ENCODE measurements around the gene JPT1.
"Not testable (repeated sequence)": the region's sequence is repeated elsewhere in the genome, so short reads cannot be mapped to it uniquely, and the experiment has no call there.

The JPT1 gene

DNA sequence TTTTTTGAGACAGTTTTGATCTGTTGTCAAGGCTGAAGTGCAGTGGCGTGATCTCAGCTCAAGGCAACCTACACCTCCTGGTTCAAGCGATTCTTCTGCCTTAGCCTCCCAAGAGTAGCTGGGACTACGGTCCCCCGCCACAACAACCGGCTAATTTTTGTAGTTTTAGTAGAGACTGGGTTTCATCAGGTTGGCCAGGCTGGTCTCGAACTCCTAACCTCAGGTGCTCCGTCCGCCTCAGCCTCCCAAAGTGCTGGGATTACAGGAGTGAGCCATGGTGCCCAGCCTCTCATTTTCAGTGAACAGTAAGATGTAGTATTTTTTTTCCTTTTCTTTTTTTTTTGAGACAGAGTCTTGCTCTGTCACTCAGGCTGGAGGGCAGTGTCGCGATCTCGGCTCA is 20.7 kb upstream of the JPT1 start:
- TF ChIP-seq EZH2 (optimal IDR thresholded peaks at IDR 0.05; ENCODE audit: low read depth, low read length) (no peak), EZH2phosphoT487 (IDR thresholded peaks at IDR 0.05; ENCODE audit: low read length) (no peak)
- TF ChIP-seq, protein P1, sequence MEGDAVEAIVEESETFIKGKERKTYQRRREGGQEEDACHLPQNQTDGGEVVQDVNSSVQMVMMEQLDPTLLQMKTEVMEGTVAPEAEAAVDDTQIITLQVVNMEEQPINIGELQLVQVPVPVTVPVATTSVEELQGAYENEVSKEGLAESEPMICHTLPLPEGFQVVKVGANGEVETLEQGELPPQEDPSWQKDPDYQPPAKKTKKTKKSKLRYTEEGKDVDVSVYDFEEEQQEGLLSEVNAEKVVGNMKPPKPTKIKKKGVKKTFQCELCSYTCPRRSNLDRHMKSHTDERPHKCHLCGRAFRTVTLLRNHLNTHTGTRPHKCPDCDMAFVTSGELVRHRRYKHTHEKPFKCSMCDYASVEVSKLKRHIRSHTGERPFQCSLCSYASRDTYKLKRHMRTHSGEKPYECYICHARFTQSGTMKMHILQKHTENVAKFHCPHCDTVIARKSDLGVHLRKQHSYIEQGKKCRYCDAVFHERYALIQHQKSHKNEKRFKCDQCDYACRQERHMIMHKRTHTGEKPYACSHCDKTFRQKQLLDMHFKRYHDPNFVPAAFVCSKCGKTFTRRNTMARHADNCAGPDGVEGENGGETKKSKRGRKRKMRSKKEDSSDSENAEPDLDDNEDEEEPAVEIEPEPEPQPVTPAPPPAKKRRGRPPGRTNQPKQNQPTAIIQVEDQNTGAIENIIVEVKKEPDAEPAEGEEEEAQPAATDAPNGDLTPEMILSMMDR (IDR thresholded peaks at IDR 0.05; ENCODE audit: low read length) = no peak

DNA sequence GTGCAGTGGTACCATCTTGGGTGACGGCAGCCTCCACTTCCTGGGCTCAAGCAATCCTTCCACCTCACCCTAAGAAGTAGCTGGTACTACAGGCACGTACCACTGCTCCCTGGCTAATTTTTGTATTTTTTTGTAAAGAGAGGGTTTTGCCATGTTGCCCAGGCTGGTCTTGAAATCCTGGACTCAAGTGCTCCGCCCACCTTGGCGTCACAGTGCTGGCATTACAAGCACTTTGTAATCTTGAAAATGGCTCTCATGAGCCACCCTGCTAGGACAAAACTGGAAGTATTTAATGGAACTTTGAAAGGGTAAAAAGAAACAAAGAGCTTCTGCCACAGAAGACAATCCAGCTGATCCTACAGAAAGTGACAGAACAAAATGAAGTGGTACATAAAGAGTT is 19.2 kb upstream of the JPT1 start:
- no peak overlapping the region for H3K9ac ChIP-seq (ENCODE audit: low read length)
- DNase-seq = no peak
- no peak overlapping the region for H3K27ac ChIP-seq (ENCODE audit: low read length)
- no peaks in the 10 kb centered on the region for H3K27me3 ChIP-seq (replicated peaks; ENCODE audit: insufficient read depth, low read length)
- peaks cover 3% of the 10 kb centered on the region; the same call in 1 of the 2 replicates for H4K20me1 ChIP-seq (ENCODE audit: insufficient read depth, low read length)
- H2AFZ ChIP-seq (ENCODE audit: low read length) = no peak overlapping the region
- H3K4me1 ChIP-seq (ENCODE audit: low read length) = no peaks in the 10 kb centered on the region
- H3K79me2 ChIP-seq (ENCODE audit: low read length) = peaks cover 90% of the 10 kb centered on the region
- H3K36me3 ChIP-seq (replicated peaks; ENCODE audit: insufficient read depth, low read length) = peaks cover 8% of the 10 kb centered on the region
- no peaks in the 10 kb centered on the region for H3K9me2 ChIP-seq (replicated peaks; ENCODE audit: insufficient read depth, low read length)
- no peak overlapping the region for H3K4me3 ChIP-seq (ENCODE audit: low read length)
- peaks cover 16% of the 10 kb centered on the region for H3F3A ChIP-seq (ENCODE audit: insufficient read depth, low read length)
- H3K4me2 ChIP-seq (ENCODE audit: low read depth, low read length) = no peak overlapping the region
- H3K9me3 ChIP-seq (replicated peaks; ENCODE audit: insufficient read depth, low read length) = no peaks in the 10 kb centered on the region
- TF ChIP-seq EZH2phosphoT487 (IDR thresholded peaks at IDR 0.05; ENCODE audit: low read length) (no peak), EZH2 (optimal IDR thresholded peaks at IDR 0.05; ENCODE audit: low read depth, low read length) (no peak)
- TF ChIP-seq, protein P1 (IDR thresholded peaks at IDR 0.05; ENCODE audit: low read length) = no peak

More for the DNA sequence above, 20.7 kb upstream of the JPT1 start:
- no peaks in the 10 kb centered on the region for H3K27me3 ChIP-seq (replicated peaks; ENCODE audit: insufficient read depth, low read length)
- peaks cover 97% of the 10 kb centered on the region for H3K79me2 ChIP-seq (ENCODE audit: low read length)
- H3K4me2 ChIP-seq (ENCODE audit: low read depth, low read length) = no peak overlapping the region
- no peak for DNase-seq
- H3K36me3 ChIP-seq (replicated peaks; ENCODE audit: insufficient read depth, low read length) = peaks cover 18% of the 10 kb centered on the region
- H2AFZ ChIP-seq (ENCODE audit: low read length) = no peak overlapping the region
- peaks cover 3% of the 10 kb centered on the region; the same call in 1 of the 2 replicates for H4K20me1 ChIP-seq (ENCODE audit: insufficient read depth, low read length)
- H3K4me3 ChIP-seq (ENCODE audit: low read length) = no peak overlapping the region
- H3F3A ChIP-seq (ENCODE audit: insufficient read depth, low read length) = peaks cover 16% of the 10 kb centered on the region
- no peak overlapping the region for H3K27ac ChIP-seq (ENCODE audit: low read length)
- H3K9me2 ChIP-seq (replicated peaks; ENCODE audit: insufficient read depth, low read length) = no peaks in the 10 kb centered on the region
- H3K9me3 ChIP-seq (replicated peaks; ENCODE audit: insufficient read depth, low read length) = no peaks in the 10 kb centered on the region
- no peak overlapping the region for H3K9ac ChIP-seq (ENCODE audit: low read length)
- H3K4me1 ChIP-seq (ENCODE audit: low read length) = no peaks in the 10 kb centered on the region

DNA sequence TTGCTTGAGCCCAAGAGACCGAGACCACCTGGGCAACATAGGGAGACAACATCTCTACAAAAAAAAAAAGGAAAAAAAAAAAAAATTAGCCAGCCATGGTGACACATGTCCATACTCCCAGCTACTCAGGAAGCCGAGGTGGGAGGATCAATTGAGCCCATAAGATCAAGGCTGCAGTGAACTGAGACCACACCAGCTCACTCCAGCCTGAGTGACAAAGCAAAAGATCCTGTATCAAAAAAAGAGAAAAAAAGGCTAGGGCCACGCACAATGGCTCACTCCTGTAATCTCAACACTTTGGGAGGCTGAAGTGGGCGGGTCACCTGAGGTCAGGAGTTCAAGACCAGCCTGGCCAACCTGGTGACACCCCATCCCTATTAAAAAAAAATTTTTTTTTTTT is 14.7 kb upstream of the JPT1 start:
- H3K9me2 ChIP-seq (replicated peaks; ENCODE audit: insufficient read depth, low read length) = no peaks in the 10 kb centered on the region
- no peak for DNase-seq
- H3K4me2 ChIP-seq (ENCODE audit: low read depth, low read length) = no peak overlapping the region
- TF ChIP-seq, protein P1 (IDR thresholded peaks at IDR 0.05; ENCODE audit: low read length) = no peak
- no peak for TF ChIP-seq EZH2phosphoT487 (IDR thresholded peaks at IDR 0.05; ENCODE audit: low read length)
- no peak for TF ChIP-seq EZH2 (optimal IDR thresholded peaks at IDR 0.05; ENCODE audit: low read depth, low read length)
- no peaks in the 10 kb centered on the region for H3K27me3 ChIP-seq (replicated peaks; ENCODE audit: insufficient read depth, low read length)
- H3K27ac ChIP-seq (ENCODE audit: low read length) = no peak overlapping the region
- H3K4me3 ChIP-seq (ENCODE audit: low read length) = no peak overlapping the region
- H4K20me1 ChIP-seq (ENCODE audit: insufficient read depth, low read length) = peaks cover 3% of the 10 kb centered on the region; the same call in 1 of the 2 replicates
- H3F3A ChIP-seq (ENCODE audit: insufficient read depth, low read length) = peaks cover 8% of the 10 kb centered on the region; the same call in 1 of the 2 replicates
- no peaks in the 10 kb centered on the region for H3K9me3 ChIP-seq (replicated peaks; ENCODE audit: insufficient read depth, low read length)
- no peaks in the 10 kb centered on the region for H3K4me1 ChIP-seq (ENCODE audit: low read length)
- peaks cover 15% of the 10 kb centered on the region for H3K36me3 ChIP-seq (replicated peaks; ENCODE audit: insufficient read depth, low read length)
- no peak overlapping the region for H3K9ac ChIP-seq (ENCODE audit: low read length)
- peaks cover 47% of the 10 kb centered on the region for H3K79me2 ChIP-seq (ENCODE audit: low read length)
- H2AFZ ChIP-seq (ENCODE audit: low read length) = no peak overlapping the region

DNA sequence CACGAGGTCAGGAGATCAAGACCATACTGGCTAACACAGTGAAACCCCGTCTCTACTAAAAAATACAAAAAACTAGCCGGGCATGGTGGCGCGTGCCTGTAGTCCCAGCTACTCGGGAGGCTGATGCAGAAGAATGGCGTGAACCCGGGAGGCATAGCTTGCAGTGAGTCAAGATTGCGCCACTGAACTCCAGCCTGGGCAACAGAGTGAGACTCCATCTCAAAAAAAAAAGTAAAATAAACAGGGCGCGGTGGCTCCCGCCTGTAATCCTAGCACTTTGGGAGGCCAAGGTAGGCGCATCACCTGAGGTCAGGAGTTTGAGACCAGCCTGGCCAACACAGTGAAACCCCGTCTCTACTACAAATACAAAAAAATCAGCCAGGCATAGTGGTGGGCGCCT is 10.3 kb upstream of the JPT1 start:
- H4K20me1 ChIP-seq (ENCODE audit: insufficient read depth, low read length); H3K4me1 ChIP-seq (ENCODE audit: low read length); H3K9me3 ChIP-seq (replicated peaks; ENCODE audit: insufficient read depth, low read length); H3K4me2 ChIP-seq (ENCODE audit: low read depth, low read length); H2AFZ ChIP-seq (ENCODE audit: low read length); H3K9me2 ChIP-seq (replicated peaks; ENCODE audit: insufficient read depth, low read length); H3K9ac ChIP-seq (ENCODE audit: low read length); H3K27me3 ChIP-seq (replicated peaks; ENCODE audit: insufficient read depth, low read length); H3K79me2 ChIP-seq (ENCODE audit: low read length); H3K27ac ChIP-seq (ENCODE audit: low read length); DNase-seq; H3K4me3 ChIP-seq (ENCODE audit: low read length); H3F3A ChIP-seq (ENCODE audit: insufficient read depth, low read length): not testable (repeated sequence)
- H3K36me3 ChIP-seq (replicated peaks; ENCODE audit: insufficient read depth, low read length) = peaks cover 11% of the 10 kb centered on the region; the same call in 1 of the 2 replicates
